ENCODE measurements around the gene MSMP. TPM values are rescaled to one million over a fixed set of nuclear protein-coding genes. Genes with fewer than 3 reads are reported as not detected.

MSMP gene, protein sequence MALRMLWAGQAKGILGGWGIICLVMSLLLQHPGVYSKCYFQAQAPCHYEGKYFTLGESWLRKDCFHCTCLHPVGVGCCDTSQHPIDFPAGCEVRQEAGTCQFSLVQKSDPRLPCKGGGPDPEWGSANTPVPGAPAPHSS
- total RNA-seq = not detected

DNA sequence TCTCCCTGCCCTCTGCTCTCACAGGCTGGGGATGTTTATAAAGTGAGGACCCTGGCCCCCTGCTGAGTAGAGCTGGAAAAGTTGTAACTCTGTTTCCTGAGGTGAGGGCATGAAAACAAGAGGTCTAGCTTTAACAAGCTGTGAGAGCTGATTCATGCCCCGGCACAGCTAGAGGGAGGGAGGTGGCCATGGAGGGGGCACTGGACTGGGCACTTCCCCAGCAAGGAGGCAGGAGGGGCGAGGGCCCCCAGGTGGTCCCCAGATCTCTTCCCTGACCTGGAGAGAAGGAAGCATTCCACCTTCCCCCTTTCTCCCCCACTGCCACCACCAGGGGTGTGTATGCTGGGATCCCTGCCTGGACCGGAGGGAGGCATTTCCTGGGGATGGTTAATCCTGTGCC, at the start of gene MSMP:
Gene MSMP (minus strand): TSS at position 13 of the 400 bp plus-strand sequence. CDS start 147 bp downstream, outside the sequence.
- Histone ChIP-seq H3K27me3 (ENCODE audit: insufficient read depth, low read length) (no peaks in the 10 kb centered on the region), H3K4me1 (ENCODE audit: insufficient read depth, low read length) (peaks cover 50% of the 10 kb centered on the region)

DNA sequence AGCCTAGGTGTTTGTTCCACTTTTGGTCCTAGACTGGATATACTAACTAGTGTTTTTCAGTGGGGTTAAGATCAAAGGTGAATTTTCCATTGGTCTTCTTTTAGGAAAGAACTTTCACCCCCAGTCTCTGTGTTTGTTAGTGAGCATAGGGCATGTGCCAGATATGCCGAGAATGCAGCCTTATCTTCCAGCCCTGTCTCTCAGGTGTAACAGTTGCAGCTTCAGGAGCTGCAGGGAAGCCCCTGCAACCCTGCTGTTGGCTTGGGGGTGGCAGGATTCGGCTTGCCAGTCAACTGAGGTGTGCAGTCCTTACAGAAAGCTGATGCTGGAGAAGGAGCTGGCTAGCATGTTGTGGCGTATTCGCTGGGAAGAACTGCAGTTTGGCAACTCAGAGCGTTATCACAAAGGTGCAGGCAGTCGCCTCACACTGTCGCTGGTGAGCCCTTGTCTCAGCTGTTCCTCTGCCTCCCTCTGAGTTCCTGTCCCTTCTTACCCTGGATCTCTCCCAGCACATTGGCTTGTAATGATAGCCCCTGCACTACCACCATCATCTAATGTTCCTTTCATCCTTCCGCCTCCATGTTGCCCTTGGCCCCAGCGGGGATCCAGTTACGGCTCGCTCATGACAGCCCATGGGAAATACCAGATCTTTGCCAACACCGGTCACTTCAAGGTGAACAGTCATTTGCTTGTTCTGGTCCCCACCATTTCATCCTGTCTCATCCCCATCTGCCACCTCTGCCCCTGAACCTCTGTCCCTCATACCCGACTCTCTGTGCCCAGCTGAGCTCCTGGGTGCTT, 47.5 kb upstream of the MSMP start:
- Histone ChIP-seq H3K27me3 (ENCODE audit: insufficient read depth, low read length) (no peaks in the 10 kb centered on the region), H3K4me3 (ENCODE audit: low read length) (no peak overlapping the region), H3K4me1 (ENCODE audit: insufficient read depth, low read length) (no peaks in the 10 kb centered on the region), H3K9me3 (ENCODE audit: low read depth, low read length) (no peaks in the 10 kb centered on the region)

More for the DNA sequence above, at the start of gene MSMP:
- H3K4me3 ChIP-seq (ENCODE audit: low read length) = no peak within 1 kb of the TSS
- H3K9me3 ChIP-seq (ENCODE audit: low read depth, low read length) = no peaks in the 10 kb centered on the region

DNA sequence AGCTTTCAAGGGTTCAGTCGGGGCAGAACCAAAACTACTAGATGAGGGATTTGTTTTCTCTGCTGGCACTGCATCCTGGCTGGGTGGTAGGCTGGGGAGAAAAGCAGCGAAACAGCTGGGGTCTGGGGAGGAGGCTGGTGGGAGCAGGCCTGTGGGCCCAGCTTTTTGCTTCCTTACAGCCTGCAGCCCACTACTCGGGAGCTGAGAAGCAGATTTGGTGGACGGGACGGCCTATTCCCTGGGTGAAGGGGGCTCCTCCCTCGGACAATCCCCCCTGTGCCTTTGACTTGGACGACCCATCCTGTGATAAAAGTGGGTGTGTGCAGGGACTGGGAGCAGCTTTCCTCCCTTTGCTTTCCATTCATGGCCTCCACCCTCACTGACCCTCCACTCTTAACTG, 46.5 kb upstream of the MSMP start:
- Histone ChIP-seq H3K4me3 (ENCODE audit: low read length) (no peak overlapping the region), H3K9me3 (ENCODE audit: low read depth, low read length) (no peaks in the 10 kb centered on the region)

DNA sequence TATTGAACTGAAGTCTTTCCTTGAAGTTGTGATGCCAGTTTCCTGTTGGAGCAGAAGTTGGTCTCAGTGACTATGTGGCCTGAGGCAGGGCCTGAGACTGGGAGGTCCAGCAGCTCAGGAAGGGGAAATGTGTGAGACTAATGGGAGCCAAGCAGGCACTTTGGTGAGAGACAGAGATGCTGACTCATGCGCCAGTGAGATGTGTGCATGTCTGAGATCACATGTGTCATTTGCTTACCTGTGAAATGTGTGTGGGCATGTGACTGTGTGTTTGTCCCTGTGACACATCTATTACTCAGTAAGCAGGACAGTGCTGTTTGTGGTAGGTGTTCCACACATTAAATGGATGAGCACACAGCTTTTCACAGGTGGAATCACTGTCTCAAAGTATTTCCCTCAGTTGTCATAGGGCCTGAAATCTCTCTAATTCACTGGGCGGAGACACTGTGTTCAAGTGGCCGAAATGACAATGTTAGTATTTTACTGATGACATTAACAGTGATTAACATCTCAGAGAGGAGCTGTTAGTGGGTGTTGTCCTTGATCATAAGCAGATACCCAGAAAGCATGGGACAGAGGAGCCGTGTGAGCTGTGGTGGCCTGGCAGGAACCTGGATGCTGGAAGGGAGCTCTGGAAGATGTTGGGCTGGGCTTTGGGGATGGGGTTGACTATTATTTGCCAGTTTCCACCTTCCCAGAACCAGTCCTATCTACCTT, 44.7 kb upstream of the MSMP start:
- H3K4me3 ChIP-seq (ENCODE audit: low read length) = no peak overlapping the region
- H3K27me3 ChIP-seq (ENCODE audit: insufficient read depth, low read length) = no peaks in the 10 kb centered on the region
- H3K9me3 ChIP-seq (ENCODE audit: low read depth, low read length) = no peaks in the 10 kb centered on the region
- no peaks in the 10 kb centered on the region for H3K4me1 ChIP-seq (ENCODE audit: insufficient read depth, low read length)

More for the DNA sequence above, 46.5 kb upstream of the MSMP start:
- H3K4me1 ChIP-seq (ENCODE audit: insufficient read depth, low read length) = no peaks in the 10 kb centered on the region
- no peaks in the 10 kb centered on the region for H3K27me3 ChIP-seq (ENCODE audit: insufficient read depth, low read length)

DNA sequence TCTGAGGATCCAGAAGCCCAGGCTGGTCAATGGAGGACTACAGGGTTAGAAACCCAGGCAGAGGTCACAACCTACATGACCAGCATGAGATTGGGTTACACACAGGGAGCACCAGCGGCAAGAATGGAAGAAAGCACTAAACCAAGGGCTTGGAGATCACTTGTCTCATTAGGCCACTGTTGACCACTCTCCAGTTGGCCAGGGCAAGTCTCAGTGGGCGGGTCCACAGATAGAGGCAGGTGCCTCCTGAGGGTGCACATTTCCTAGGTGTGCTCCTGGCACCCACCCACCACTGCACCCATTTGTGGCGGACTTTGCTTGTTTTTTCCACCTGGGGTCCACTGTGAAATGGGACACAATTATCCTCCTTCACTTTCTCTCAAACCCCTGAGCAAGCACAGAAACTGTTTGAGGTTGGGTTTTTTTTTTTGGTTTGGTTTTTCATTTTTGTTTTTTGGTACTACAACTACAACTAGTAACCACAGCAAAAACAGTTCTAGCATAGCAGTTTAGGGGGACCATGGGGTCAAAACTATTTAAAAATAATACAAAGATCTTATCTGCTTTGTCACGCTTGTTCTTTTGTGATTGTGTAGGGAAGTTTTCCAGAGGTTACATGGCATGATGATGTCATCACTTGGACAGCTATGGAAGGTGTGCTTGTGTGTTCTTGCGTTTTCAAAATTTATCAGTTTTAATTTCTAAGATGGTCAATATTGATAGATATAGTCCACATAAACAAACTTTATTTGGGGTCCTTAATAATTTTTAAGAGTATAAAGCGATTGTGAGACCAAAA, 43.4 kb upstream of the MSMP start:
- no peaks in the 10 kb centered on the region for H3K9me3 ChIP-seq (ENCODE audit: low read depth, low read length)
- no peaks in the 10 kb centered on the region for H3K4me1 ChIP-seq (ENCODE audit: insufficient read depth, low read length)
- H3K27me3 ChIP-seq (ENCODE audit: insufficient read depth, low read length) = no peaks in the 10 kb centered on the region
- no peak overlapping the region for H3K4me3 ChIP-seq (ENCODE audit: low read length)

DNA sequence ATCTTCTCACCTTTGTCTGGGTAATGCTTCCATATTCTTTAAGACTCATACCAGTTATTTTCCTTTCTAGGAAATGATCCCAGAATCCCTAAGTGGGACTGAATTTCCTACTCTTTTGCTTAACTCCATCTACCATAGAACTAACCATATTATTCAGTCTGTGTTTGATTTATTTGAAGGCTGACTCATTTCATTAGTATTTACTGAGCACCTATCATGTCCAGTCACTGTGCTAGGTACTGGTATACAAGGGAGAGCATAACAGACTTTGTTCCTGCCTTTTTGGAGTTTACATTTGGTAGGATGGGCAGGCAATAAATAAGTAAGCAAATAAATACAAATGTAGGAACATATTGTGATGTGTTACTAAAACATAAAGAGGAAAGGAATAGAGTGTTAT, 41.6 kb upstream of the MSMP start:
- Histone ChIP-seq H3K27me3 (ENCODE audit: insufficient read depth, low read length) (peaks cover 2% of the 10 kb centered on the region), H3K4me1 (ENCODE audit: insufficient read depth, low read length) (no peaks in the 10 kb centered on the region), H3K4me3 (ENCODE audit: low read length) (no peak overlapping the region)

DNA sequence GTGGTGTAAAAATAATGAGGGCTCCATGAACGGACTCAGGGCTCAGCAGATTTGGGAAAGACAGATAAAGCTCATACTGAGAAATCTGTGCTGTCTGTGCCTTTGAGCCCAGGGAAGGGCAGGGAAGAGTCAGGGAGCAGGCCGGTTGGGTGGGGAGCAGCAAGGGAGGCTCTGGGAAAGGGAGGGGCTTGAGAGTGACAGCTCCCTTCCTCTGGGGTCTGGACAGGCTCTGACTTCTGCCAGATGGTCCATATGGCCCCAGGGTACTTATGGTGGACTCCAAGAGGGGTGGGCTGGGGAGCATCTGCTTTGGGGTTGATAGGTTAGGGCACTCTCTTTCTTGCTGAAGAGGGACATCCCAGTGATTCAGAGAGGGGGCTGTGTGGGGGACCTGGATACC, 39.4 kb upstream of the MSMP start:
- Histone ChIP-seq H3K27me3 (ENCODE audit: insufficient read depth, low read length) (peaks cover 2% of the 10 kb centered on the region), H3K9me3 (ENCODE audit: low read depth, low read length) (no peaks in the 10 kb centered on the region), H3K4me3 (ENCODE audit: low read length) (no peak overlapping the region), H3K4me1 (ENCODE audit: insufficient read depth, low read length) (no peaks in the 10 kb centered on the region)

More for the DNA sequence above, 41.6 kb upstream of the MSMP start:
- no peaks in the 10 kb centered on the region for H3K9me3 ChIP-seq (ENCODE audit: low read depth, low read length)

DNA sequence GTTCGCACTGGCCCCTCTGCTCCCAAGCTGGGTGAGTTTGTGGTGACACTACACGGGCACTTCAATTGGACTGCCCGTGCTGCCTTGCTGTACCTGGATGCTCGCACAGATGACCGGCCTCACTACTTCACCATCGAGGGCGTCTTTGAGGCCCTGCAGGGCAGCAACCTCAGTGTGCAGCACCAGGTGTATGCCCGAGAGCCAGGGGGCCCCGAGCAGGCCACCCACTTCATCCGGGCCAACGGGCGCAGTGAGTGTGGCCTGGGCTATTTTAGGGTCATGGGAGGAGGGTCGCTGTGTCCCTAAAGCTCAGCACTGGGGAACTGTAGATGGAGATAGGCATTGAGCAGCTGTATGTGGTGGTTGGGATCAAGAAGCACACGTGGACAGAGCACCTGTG, 38.8 kb upstream of the MSMP start:
- no peaks in the 10 kb centered on the region for H3K9me3 ChIP-seq (ENCODE audit: low read depth, low read length)

DNA sequence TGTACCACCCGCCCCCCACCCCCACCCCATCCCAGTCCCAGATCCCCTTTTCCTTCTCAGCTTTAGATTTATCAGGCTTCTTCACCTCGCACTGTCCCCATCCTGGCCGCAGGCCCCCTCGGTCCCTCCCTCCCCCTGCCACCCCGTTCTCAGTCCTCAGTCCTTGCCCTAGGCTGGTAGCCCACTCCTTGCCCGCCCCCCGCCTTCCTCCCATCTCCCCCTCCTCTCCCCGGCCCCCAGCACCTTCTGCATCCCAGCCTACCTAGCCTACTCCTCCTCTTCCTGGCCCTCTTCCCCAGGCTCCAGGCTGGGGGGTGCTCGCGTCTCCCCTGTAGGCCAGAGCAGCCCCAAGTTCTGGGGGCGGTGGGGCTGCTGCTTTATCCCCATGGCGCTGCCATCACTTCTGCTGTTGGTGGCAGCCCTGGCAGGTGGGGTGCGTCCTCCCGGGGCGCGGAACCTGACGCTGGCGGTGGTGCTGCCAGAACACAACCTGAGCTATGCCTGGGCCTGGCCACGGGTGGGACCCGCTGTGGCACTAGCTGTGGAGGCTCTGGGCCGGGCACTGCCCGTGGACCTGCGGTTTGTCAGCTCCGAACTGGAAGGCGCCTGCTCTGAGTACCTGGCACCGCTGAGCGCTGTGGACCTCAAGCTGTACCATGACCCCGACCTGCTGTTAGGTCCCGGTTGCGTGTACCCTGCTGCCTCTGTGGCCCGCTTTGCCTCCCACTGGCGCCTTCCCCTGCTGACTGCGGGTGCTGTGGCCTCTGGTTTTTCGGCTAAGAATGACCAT, 38.1 kb upstream of the MSMP start:
- peaks cover 2% of the 10 kb centered on the region for H3K27me3 ChIP-seq (ENCODE audit: insufficient read depth, low read length)
- H3K4me1 ChIP-seq (ENCODE audit: insufficient read depth, low read length) = no peaks in the 10 kb centered on the region
- no peak overlapping the region for H3K4me3 ChIP-seq (ENCODE audit: low read length)
- no peaks in the 10 kb centered on the region for H3K9me3 ChIP-seq (ENCODE audit: low read depth, low read length)

More for the DNA sequence above, 38.8 kb upstream of the MSMP start:
- no peaks in the 10 kb centered on the region for H3K4me1 ChIP-seq (ENCODE audit: insufficient read depth, low read length)
- H3K4me3 ChIP-seq (ENCODE audit: low read length) = no peak overlapping the region
- H3K27me3 ChIP-seq (ENCODE audit: insufficient read depth, low read length) = peaks cover 2% of the 10 kb centered on the region

DNA sequence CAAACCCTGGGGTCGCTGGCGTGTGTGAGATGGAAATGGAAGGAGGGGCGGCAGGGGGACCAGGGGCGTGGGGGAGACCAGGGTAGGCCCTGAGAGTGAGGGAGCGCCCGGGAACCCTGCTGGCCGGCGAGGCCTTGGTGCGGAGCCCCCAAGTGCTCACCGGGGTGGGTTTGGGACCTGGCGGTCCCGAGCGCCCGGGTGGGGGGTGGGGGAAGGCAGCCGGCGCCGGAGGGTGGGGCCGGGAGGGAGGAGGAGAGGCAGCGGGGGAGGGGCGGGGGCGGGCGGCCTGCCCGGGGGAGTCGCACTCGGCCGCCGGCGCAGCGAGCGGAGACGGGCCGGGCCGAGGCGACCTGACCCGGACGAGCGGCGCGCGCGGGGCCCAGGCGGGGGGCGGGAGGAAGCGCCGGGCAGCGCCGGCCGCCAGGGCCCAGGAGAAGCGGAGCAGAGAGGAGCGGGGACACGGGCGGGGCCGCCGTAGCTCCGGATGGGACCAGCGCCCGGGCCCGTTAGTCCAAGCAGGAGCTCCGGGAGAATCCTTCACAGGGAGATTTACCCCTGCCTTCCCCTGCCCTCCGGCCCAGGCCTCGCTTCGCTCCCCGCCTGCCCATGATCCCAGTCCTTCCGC, 37.3 kb upstream of the MSMP start, which contains the start of gene NPR2:
Gene NPR2 (plus strand): TSS at position 295 of the 625 bp plus-strand sequence. CDS start 818 bp downstream, outside the sequence.
- no peaks in the 10 kb centered on the region for H3K9me3 ChIP-seq (ENCODE audit: low read depth, low read length)

DNA sequence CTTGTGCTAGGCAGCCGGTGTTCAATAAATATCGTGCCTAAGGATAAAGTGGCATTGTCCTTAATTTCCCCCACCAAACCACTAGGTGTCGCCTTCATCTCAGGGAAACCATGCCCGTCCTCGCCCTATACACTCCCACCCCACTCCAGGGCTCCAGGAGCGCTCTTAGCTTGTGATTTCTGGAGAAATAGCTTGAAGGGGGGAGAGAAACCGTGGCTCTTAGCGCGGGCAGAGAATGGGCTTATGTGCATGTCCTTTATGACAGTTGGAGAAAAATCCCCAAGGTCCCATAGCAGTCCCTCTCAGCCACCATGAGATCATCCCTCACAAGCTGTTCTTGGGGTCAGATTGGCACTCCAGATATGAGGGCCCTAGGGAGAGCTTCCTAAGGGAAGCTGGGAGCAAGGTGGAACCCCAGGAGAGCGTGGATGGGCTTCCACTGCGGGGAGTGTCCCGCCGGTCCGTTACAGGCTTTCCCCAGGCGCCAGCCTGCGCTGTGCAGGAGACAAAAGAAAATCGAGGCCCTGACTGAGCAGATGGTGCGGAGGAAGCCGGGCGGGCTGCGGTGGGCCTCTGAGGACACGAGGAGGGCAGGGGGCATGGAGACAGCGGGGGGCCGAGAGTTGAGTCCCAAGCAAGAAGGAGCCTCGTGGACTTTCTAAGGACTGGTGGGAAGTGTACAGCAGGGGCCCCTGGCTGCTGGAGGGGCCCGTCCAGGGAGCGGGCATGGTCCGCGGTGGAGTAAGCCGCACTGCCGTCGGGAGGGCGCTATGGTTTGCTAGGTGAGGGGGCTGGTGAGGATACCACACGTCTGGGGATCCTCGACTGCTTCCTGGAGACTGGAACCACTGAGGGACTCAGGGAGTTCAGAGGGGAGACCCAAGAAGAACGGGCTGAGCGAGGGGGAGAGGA, 36.6 kb upstream of the MSMP start:
- H3K9me3 ChIP-seq (ENCODE audit: low read depth, low read length) = no peaks in the 10 kb centered on the region
- no peaks in the 10 kb centered on the region for H3K4me1 ChIP-seq (ENCODE audit: insufficient read depth, low read length)
- H3K27me3 ChIP-seq (ENCODE audit: insufficient read depth, low read length) = peaks cover 2% of the 10 kb centered on the region
- no peak overlapping the region for H3K4me3 ChIP-seq (ENCODE audit: low read length)

More for the DNA sequence above, 37.3 kb upstream of the MSMP start, which contains the start of gene NPR2:
- no peak within 1 kb of the TSS for H3K4me3 ChIP-seq (ENCODE audit: low read length)
- H3K27me3 ChIP-seq (ENCODE audit: insufficient read depth, low read length) = peaks cover 2% of the 10 kb centered on the region
- H3K4me1 ChIP-seq (ENCODE audit: insufficient read depth, low read length) = no peaks in the 10 kb centered on the region

DNA sequence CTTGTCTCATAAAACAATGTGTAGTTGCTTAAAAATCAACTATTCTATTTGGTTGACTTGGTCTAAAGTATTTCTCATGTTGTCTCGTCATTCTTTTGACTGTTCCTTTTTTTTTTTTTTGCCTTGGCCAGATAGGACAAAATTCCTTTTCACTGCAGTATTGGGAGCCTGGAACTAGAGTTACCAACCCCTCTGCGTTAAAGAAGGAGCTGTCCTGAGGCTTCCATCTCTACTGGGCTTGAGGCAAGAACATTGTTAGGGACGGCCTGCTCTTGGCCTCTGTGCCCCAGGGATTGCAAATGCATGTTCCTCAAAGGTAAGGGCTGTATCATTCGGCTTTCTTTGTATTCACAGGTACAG, 35.9 kb upstream of the MSMP start:
- no peak overlapping the region for H3K4me3 ChIP-seq (ENCODE audit: low read length)
- no peaks in the 10 kb centered on the region for H3K4me1 ChIP-seq (ENCODE audit: insufficient read depth, low read length)
- no peaks in the 10 kb centered on the region for H3K9me3 ChIP-seq (ENCODE audit: low read depth, low read length)
- peaks cover 2% of the 10 kb centered on the region for H3K27me3 ChIP-seq (ENCODE audit: insufficient read depth, low read length)

DNA sequence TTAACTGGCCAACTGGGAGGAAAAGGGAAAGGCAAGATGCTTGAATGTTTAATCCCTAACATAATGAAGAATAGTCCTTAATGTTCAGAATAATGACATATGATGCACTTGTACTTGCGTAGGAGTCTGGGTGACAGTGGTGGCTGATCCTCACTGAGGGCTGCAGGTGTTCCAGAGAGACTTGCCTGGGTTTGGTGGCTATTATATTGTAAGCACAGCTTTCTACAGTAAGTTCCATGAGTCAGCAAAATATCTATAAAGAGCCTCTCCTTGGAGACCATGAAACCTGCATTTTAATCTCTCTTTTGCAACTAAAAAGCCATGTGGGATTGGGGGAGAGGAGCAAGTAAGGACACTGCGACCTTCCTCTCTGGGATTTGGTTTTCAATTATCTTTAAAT, 35.5 kb upstream of the MSMP start:
- Histone ChIP-seq H3K27me3 (ENCODE audit: insufficient read depth, low read length) (peaks cover 2% of the 10 kb centered on the region), H3K4me3 (ENCODE audit: low read length) (no peak overlapping the region), H3K9me3 (ENCODE audit: low read depth, low read length) (no peaks in the 10 kb centered on the region), H3K4me1 (ENCODE audit: insufficient read depth, low read length) (no peaks in the 10 kb centered on the region)

Data from mononuclear cell (primary cell).